Activated CD4-positive, alpha-beta T cell treated with anti-CD3 and anti-CD28 coated beads, Interleukin-2, amount 10 ng/mL, durations not matched to agents 24 days and 14 days (primary cell): ENCODE measurements around the gene VSTM2A. TPM values are rescaled to one million over a fixed set of nuclear protein-coding genes. Genes with fewer than 3 reads are reported as not detected.

Experiments
- DNase-seq: peaks from one replicate; pipeline ENCODE4 v3.0.0; 2022
- H3K27ac Mint-ChIP-seq: one replicate; pipeline ENCODE4 v1.8.0; 2022; ENCODE audit warnings: mild to moderate bottlenecking, mixed read lengths
- H3K27me3 Mint-ChIP-seq: one replicate; pipeline ENCODE4 v1.8.0; 2022; ENCODE audit warnings: mixed read lengths
- H3K36me3 Mint-ChIP-seq: one replicate; pipeline ENCODE4 v1.8.0; 2022; ENCODE audit warnings: low read depth, mild to moderate bottlenecking, mixed read lengths
- H3K4me1 Mint-ChIP-seq: one replicate; pipeline ENCODE4 v1.8.0; 2021; ENCODE audit warnings: mixed read lengths
- H3K4me3 Mint-ChIP-seq: one replicate; pipeline ENCODE4 v1.8.0; 2022; ENCODE audit warnings: mild to moderate bottlenecking, moderate library complexity, mixed read lengths
- H3K9me3 Mint-ChIP-seq: one replicate; pipeline ENCODE4 v1.8.0; 2021; ENCODE audit warnings: mixed read lengths
- intact Hi-C: fragments of 100-400 bp; cut with micrococcal nuclease; formaldehyde crosslinking; loops from one replicate; pipeline ENCODE4 v1.15.1; 2023
- total RNA-seq: library from RNA; stranded (reverse); gene quantifications from 2 replicates; pipeline ENCODE4 v1.2.3, GENCODE V29; 2022

The VSTM2A gene
- total RNA-seq, 1 donor from 2014 or later = not detected

GRCh38 chr7:54560723-54561122 is 18.5 kb downstream of the VSTM2A start:
- no peak overlapping the region for H3K27ac Mint-ChIP-seq
- H3K4me1 Mint-ChIP-seq = no peaks in the 10 kb centered on the region
- H3K9me3 Mint-ChIP-seq = no peaks in the 10 kb centered on the region
- H3K4me3 Mint-ChIP-seq = no peak overlapping the region
- intact Hi-C loops = no loop called here
- H3K36me3 Mint-ChIP-seq = no peaks in the 10 kb centered on the region
- H3K27me3 Mint-ChIP-seq = no peaks in the 10 kb centered on the region
- DNase-seq = no peak

GRCh38 chr7:54563329-54563916 is 21.2 kb downstream of the VSTM2A start:
- Mint-ChIP-seq H3K36me3 (no peaks in the 10 kb centered on the region), H3K27me3 (no peaks in the 10 kb centered on the region), H3K4me3 (no peak overlapping the region), H3K4me1 (no peaks in the 10 kb centered on the region), H3K27ac (no peak overlapping the region), H3K9me3 (no peaks in the 10 kb centered on the region)
- intact Hi-C loops = no loop called here
- DNase-seq = no peak

GRCh38 chr7:54565432-54565831 is 23.3 kb downstream of the VSTM2A start:
- H3K36me3 Mint-ChIP-seq = no peaks in the 10 kb centered on the region
- no peak overlapping the region for H3K27ac Mint-ChIP-seq
- intact Hi-C loops = no loop called here
- H3K4me3 Mint-ChIP-seq = no peak overlapping the region
- H3K27me3 Mint-ChIP-seq = no peaks in the 10 kb centered on the region
- H3K9me3 Mint-ChIP-seq = no peaks in the 10 kb centered on the region
- DNase-seq = no peak
- H3K4me1 Mint-ChIP-seq = no peaks in the 10 kb centered on the region

- Mint-ChIP-seq H3K36me3 (no peaks in the 10 kb centered on the region), H3K4me3 (no peak overlapping the region), H3K9me3 (no peaks in the 10 kb centered on the region), H3K27me3 (no peaks in the 10 kb centered on the region), H3K4me1 (no peaks in the 10 kb centered on the region), H3K27ac (no peak overlapping the region)
- intact Hi-C loops = no loop called here
- DNase-seq = no peak
Observed at GRCh38 chr7:54581511-54581910, 39.3 kb downstream of the VSTM2A start.

GRCh38 chr7:54591404-54592386 is 49.5 kb downstream of the VSTM2A start:
- H3K4me1 Mint-ChIP-seq = no peaks in the 10 kb centered on the region
- H3K27ac Mint-ChIP-seq = no peak overlapping the region
- no peak overlapping the region for H3K4me3 Mint-ChIP-seq
- no peak for DNase-seq
- H3K9me3 Mint-ChIP-seq = peaks cover 6% of the 10 kb centered on the region
- intact Hi-C loops = no loop called here
- H3K27me3 Mint-ChIP-seq = no peaks in the 10 kb centered on the region
- H3K36me3 Mint-ChIP-seq = no peaks in the 10 kb centered on the region

- no peak for DNase-seq
- Mint-ChIP-seq H3K4me1 (no peaks in the 10 kb centered on the region), H3K9me3 (peaks cover 6% of the 10 kb centered on the region), H3K4me3 (no peak overlapping the region), H3K36me3 (no peaks in the 10 kb centered on the region), H3K27ac (no peak overlapping the region), H3K27me3 (no peaks in the 10 kb centered on the region)
- intact Hi-C loops = no loop called here
Observed at GRCh38 chr7:54596747-54597146, 54.6 kb downstream of the VSTM2A start.

- no peaks in the 10 kb centered on the region for H3K4me1 Mint-ChIP-seq
- no peaks in the 10 kb centered on the region for H3K9me3 Mint-ChIP-seq
- H3K4me3 Mint-ChIP-seq = no peak overlapping the region
- H3K27me3 Mint-ChIP-seq = no peaks in the 10 kb centered on the region
- no peak for DNase-seq
- no peak overlapping the region for H3K27ac Mint-ChIP-seq
- H3K36me3 Mint-ChIP-seq = no peaks in the 10 kb centered on the region
- intact Hi-C loops = no loop called here
Observed at GRCh38 chr7:54615537-54615936, 73.4 kb downstream of the VSTM2A start.

Other genes with a start within 250 kb of the VSTM2A start
- gene SEC61G, start 216.8 kb downstream of the VSTM2A start, total RNA-seq = 170 and 176 TPM in 2 replicates